SW 1271 (cell line): Measurements from ENCODE around the gene NR1I3.
"Not testable (repeated sequence)": the region's sequence is repeated elsewhere in the genome, so short reads cannot be mapped to it uniquely, and the experiment has no call there.

Experiments
- DNase-seq, 2 experiments: peaks; one replicate each; lab custom pipeline; 2025; lab: John Stamatoyannopoulos, UW

The NR1I3 gene, protein sequence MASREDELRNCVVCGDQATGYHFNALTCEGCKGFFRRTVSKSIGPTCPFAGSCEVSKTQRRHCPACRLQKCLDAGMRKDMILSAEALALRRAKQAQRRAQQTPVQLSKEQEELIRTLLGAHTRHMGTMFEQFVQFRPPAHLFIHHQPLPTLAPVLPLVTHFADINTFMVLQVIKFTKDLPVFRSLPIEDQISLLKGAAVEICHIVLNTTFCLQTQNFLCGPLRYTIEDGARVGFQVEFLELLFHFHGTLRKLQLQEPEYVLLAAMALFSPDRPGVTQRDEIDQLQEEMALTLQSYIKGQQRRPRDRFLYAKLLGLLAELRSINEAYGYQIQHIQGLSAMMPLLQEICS

DNA sequence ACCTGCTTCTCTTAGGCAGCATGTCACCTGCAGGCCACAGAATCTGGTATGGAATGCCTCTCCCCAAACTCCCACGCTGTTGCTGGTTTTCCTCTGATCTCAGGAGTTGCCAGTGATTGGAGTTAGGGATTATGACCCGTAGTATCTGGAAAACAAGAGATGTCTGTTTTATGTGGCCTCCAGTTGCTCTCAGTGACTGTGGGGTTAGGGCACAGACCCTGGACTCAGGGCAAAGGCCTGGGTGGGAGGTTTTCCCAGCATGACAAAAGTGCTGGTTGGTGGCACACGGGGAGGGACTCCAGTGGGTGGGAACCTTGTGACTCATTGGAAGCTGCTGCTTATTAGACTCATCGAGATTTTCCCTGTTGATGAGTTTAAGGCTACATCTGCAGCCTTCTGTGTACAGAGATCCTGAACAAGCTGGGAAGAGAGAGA is at the start of gene NR1I3:
NR1I3 (minus strand) TSS at position 165 of the 435 bp plus-strand sequence. CDS start 1,638 bp downstream, outside the sequence.
- no peak for DNase-seq

DNA sequence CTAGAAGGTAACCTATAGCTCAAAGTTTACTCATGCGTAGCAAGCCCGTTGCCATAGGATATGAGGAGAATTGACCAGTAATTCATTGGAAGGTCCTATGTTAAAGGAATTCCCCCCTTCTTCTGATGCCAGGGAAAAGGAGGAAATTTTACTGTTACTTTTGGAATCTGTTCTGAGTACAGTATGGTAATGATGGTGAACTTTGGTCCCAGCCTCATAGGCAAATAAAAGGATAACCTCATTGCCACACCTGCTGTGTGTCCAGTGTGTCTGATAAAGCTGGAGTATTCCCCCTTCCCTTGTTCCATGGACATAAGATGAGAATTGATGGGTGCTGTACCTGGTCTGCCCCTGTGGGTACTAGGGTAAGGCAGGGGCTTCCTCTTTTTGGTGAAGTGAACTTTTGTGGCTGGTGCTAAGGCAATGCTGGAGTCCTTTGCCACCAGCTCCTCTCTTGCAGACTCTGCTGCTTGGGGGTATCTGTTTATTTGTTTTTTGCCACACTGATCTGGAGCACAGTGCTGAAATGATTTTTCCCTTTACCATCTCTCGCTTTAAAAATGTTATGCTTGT is 49.6 kb upstream of the NR1I3 start:
- DNase-seq = no peak

- DNase-seq = no peak
Observed at GRCh38 chr1:161285521-161285920, 47.5 kb upstream of the NR1I3 start.

DNA sequence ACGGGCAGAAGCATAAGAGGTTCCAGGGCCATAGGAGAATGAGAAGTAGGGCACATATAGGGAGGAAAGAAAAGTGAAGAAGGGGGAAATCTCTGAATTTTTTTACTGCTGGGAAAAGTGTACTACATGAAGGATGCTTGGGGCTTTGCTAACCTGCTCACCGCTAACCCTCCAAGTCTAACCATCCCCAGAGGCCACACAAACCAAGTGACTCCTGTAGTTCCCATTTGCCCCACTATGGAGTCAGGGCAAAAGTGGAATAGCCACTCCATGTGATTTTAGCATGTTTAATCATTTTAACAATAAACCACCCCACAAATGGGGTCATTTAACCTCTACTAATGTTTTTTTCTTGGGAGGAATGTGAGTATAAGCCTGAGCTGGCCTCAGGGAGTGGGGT is 47.1 kb upstream of the NR1I3 start:
- DNase-seq = no peak

- no peak for DNase-seq
Observed at GRCh38 chr1:161282991-161283390, 45.0 kb upstream of the NR1I3 start.

DNA sequence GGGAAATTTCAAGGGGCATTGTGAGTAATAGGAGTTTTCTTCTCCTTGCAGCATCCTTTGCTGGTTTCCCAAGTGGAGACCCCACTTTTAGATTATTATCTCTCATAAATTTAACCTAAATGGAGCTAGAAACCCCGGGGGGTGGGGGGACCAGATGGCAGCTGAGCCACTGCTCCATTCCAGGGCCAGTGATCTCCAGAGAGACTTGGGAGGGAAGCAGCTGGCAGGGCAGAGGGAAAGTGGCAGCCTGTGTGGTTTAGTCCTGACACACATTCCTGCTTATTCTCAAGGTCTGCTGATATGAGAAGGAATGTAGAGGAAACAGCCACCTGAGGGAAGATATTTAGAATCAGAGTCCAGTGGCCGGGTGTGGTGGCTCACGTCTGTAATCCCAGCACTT is 36.9 kb upstream of the NR1I3 start:
- DNase-seq = no peak

GRCh38 chr1:161273402-161273801 is 35.4 kb upstream of the NR1I3 start:
- no peak for DNase-seq

DNA sequence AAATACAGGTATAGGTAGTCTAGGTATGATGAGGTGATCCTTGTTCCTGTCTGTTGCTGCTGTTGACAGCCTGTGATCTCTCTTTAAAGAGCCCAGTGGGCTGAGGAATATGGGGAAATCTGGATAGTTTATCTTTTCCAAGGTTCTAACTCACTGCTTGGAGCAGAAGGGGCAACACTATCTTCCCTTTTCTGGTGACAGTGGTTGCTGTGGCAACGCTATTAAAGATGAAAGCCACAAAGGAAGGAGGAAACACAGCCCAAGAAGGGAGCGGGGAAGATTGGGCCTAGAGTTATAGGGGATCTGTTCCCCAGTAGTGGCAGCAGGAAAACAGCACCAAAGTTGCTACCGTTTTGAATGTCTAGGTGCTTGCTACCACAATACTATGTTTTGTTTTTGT is 29.3 kb upstream of the NR1I3 start:
- no peak for DNase-seq

- DNase-seq = no peak
Observed at GRCh38 chr1:161266836-161267235, 28.8 kb upstream of the NR1I3 start.

GRCh38 chr1:161266202-161266601 is 28.2 kb upstream of the NR1I3 start:
- no peak for DNase-seq

GRCh38 chr1:161265305-161265704 is 27.3 kb upstream of the NR1I3 start:
- no peak for DNase-seq

DNA sequence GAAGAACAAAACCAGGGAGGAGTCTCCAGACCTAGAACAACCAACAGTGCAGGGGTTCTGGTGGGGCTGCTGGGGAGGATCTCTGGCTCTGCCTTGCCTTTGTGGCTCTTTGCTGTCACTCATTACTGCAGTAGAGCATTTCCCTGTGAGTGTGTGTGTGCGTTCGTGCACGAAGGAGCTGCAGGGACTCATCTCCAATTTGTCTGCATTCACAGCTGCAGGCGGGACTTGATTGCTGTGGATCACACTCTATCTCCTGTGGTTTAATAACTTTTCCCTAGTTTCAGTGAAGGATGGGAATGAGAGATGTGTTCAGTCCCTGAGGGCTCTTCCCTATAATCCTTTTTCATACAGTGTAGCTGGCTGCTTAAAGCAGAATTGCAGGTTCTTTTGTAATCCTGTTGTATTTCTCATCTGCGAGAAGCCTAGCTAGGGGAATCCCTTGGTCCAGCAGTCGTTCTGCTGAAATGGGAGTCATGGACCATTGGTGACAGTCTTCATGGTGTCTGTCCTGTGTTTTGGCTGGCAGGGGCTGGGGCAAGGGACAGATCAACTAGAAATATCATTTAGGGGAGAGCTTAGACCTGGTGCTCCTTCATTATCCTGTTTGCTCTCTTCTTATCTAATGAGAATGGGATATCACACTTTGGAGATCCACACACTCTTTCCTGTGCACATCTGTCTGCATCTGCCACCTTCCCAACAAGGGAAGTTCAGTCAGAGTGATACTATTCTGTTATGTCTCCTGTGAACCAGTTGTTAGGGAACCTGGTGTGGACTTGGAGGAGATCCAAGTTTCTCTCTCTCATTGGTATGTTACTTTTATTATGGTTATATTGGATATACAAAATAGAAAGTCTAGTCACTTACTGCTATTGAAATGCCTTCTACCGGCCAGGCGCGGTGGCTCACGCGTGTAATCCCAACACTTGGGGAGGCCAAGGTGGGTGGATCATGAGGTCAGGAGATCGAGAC is 23.5 kb upstream of the NR1I3 start:
- DNase-seq = no peak

- no peak for DNase-seq
Observed at GRCh38 chr1:161260376-161261260, 22.6 kb upstream of the NR1I3 start.

- no peak for DNase-seq
Observed at GRCh38 chr1:161259765-161260164, 21.8 kb upstream of the NR1I3 start.

- DNase-seq = no peak
Observed at GRCh38 chr1:161259345-161259702, 21.3 kb upstream of the NR1I3 start.

- no peak for DNase-seq
Observed at GRCh38 chr1:161258439-161259344, 20.7 kb upstream of the NR1I3 start, which contains the start of gene PCP4L1. Gene PCP4L1 (plus strand): TSS chr1:161258745. CDS start chr1:161258975, 230 bp downstream.

DNA sequence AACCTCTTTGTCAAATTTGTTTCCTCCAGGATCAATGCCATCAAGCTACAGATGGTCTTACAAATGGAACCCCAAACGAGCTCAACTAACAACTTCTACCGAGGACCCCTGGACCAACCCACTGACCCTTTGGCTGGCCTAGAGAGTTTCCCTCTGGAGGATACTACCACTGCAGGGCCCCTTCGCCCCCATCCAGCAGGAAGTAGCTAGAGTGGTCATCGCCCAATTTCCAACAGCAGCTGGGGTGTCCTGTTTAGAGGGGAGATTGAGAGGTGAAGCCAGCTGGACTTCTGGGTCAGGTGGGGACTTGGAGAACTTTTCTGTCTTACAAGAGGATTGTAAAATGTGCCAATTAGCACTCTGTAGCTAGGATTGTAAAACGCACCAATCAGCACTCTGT is 19.1 kb upstream of the NR1I3 start:
- not testable (repeated sequence) for DNase-seq

GRCh38 chr1:161255955-161256520 is 18.0 kb upstream of the NR1I3 start:
- DNase-seq = not testable (repeated sequence)

DNA sequence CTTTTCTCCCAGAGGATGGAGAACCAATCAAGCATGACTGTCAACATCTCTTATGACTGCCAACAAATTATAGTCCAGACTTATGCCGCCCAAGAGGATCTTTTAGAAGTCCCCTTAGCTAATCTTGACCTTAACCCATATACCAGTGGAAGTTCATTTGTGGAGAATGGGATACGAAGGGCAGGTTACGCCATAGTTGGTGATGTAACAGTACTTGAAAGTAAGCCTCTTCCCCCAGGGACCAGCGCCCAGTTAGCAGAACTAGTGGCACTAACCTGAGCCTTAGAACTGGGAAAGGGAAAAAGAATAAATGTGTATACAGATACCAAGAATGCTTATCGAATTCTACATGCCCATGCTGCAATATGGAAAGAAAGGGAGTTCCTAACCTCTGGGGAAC is 17.3 kb upstream of the NR1I3 start:
- DNase-seq = not testable (repeated sequence)

- DNase-seq = no peak
Observed at GRCh38 chr1:161251579-161251978, 13.6 kb upstream of the NR1I3 start.
